22Rv1 (cell line): ENCODE data around the gene TENM4.

Experiments used
- H3K27ac ChIP-seq: fragments of 450-650 bp; 2 replicates; pipeline ENCODE4 v1.5.1; 2017
- CTCF ChIP-seq: fragments of 450-650 bp; IDR thresholded peaks from 2 replicates; pipeline ENCODE4 v1.5.1; 2017; ENCODE audit warnings: mild to moderate bottlenecking
- ZFX ChIP-seq: fragments of 450-650 bp; IDR thresholded peaks from 2 replicates; pipeline ENCODE4 v1.6.1; 2017; ENCODE audit warnings: antibody characterized with exemption, borderline replicate concordance

TENM4 gene

GRCh38 chr11:79055856-79056631 lies 384.8 kb downstream of the TENM4 start:
- H3K27ac ChIP-seq, result no peak overlapping the region
- no peak for TF ChIP-seq CTCF

DNA sequence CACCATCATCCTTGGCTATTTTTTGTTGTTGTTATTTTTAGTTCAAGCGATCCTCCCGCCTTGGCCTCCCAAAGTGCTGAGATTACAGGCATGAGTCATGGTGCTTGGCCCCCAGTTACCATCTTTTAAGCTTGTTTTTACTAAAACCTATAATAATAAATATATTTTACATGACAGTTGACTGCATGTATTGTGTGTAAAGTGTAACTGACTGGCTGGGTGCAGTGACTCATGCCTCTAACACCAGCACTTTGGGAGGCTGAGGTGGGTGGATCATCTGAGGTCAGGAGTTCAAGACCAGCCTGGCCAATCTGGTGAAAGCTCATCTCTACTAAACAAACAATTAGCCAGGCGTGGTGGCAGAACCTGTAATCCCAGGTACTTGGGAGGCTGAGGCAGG lies 386.2 kb downstream of the TENM4 start:
- TF ChIP-seq CTCF (no peak), ZFX (no peak)
- no peak overlapping the region for H3K27ac ChIP-seq

GRCh38 chr11:79052544-79052943 lies 388.3 kb downstream of the TENM4 start:
- no peak overlapping the region for H3K27ac ChIP-seq
- TF ChIP-seq CTCF (peak; percentile 41), ZFX (no peak)

GRCh38 chr11:79050786-79051185 lies 390.0 kb downstream of the TENM4 start:
- no peak for TF ChIP-seq ZFX
- TF ChIP-seq CTCF, result no peak
- no peak overlapping the region for H3K27ac ChIP-seq

GRCh38 chr11:79049741-79050179 lies 391.1 kb downstream of the TENM4 start:
- H3K27ac ChIP-seq, result no peak overlapping the region
- TF ChIP-seq ZFX (no peak), CTCF (no peak)

DNA sequence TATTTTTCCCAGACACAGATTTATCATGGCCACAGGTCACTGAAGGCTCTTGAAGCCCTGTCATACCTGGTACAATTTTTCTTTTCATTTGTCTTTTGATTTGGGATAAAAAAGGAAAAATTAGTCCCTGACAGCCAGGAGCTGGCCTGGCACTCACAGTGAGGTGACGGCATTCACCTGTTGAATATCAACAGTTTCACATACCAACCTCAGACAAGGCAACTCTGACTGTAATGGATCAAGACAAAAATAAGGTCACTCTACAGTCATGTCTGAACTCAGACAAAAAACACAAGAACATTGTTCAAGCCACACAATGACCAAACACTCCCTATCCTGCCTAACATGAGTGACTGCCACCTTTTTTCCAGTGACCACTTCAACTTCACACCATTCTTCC lies 392.9 kb downstream of the TENM4 start:
- H3K27ac ChIP-seq, result no peak overlapping the region
- TF ChIP-seq ZFX (no peak), CTCF (no peak)

GRCh38 chr11:79047321-79047720 lies 393.5 kb downstream of the TENM4 start:
- no peak overlapping the region for H3K27ac ChIP-seq
- no peak for TF ChIP-seq ZFX
- no peak for TF ChIP-seq CTCF
